Activated T-helper 1 cell treated with anti-CD3 and anti-CD28 coated beads, Interleukin-12 subunit alpha, Interleukin-12 subunit beta, Interleukin-2, Interleukin-4 antibody, amounts not matched to agents 30 ng/mL and 10 ng/mL and 1 ng/mL, durations not matched to agents 14 hours and 24 hours and 36 hours (primary cell): ENCODE measurements around the gene EIF2D. TPM values are rescaled to one million over a fixed set of nuclear protein-coding genes. Genes with fewer than 3 reads are reported as not detected.

Experiments used
- DNase-seq: peaks from one replicate; pipeline ENCODE4 v3.0.0; 2021; ENCODE audit warnings: low spot score
- H3K27ac Mint-ChIP-seq: one replicate; pipeline ENCODE4 v1.8.0; 2021; ENCODE audit warnings: mild to moderate bottlenecking, mixed read lengths
- H3K27me3 Mint-ChIP-seq: one replicate; pipeline ENCODE4 v1.8.0; 2022; ENCODE audit warnings: mild to moderate bottlenecking, moderate library complexity, mixed read lengths; ENCODE audit not compliant: insufficient read depth
- H3K36me3 Mint-ChIP-seq: one replicate; pipeline ENCODE4 v1.8.0; 2021; ENCODE audit warnings: low read depth, mixed read lengths
- H3K4me1 Mint-ChIP-seq: one replicate; pipeline ENCODE4 v1.8.0; 2021; ENCODE audit warnings: low read depth, mixed read lengths
- H3K4me3 Mint-ChIP-seq: one replicate; pipeline ENCODE4 v1.8.0; 2021; ENCODE audit warnings: mild to moderate bottlenecking, moderate library complexity, mixed read lengths
- H3K9me3 Mint-ChIP-seq: one replicate; pipeline ENCODE4 v1.8.0; 2021; ENCODE audit warnings: mixed read lengths
- intact Hi-C: fragments of 100-400 bp; cut with micrococcal nuclease; formaldehyde crosslinking; loops from one replicate; pipeline ENCODE4 v1.15.1; 2024
- total RNA-seq: library from RNA; stranded (reverse); gene quantifications from 2 replicates; pipeline ENCODE4 v1.2.3, GENCODE V29; 2022

The EIF2D gene
- total RNA-seq, 1 donor from 2014 or later = 101 TPM

GRCh38 chr1:206570529-206570928 is 41.7 kb downstream of the EIF2D start:
- no peaks in the 10 kb centered on the region for H3K27me3 Mint-ChIP-seq
- intact Hi-C loops = no loop called here
- peaks cover 69% of the 10 kb centered on the region for H3K36me3 Mint-ChIP-seq
- H3K4me3 Mint-ChIP-seq = peak overlapping the region; percentile 45
- H3K4me1 Mint-ChIP-seq = peaks cover 99% of the 10 kb centered on the region
- no peak for DNase-seq
- H3K9me3 Mint-ChIP-seq = no peaks in the 10 kb centered on the region
- H3K27ac Mint-ChIP-seq = peak overlapping the region; percentile 89

GRCh38 chr1:206569556-206569955 is 42.7 kb downstream of the EIF2D start:
- intact Hi-C loops = loop anchor here (10.0 kb wide), 1 partner anchor 825 kb away; no protein-coding TSS in a partner anchor
- peaks cover 100% of the 10 kb centered on the region for H3K4me1 Mint-ChIP-seq
- no peaks in the 10 kb centered on the region for H3K27me3 Mint-ChIP-seq
- peak overlapping the region; percentile 8 for H3K4me3 Mint-ChIP-seq
- peak overlapping the region; percentile 59 for H3K27ac Mint-ChIP-seq
- peaks cover 75% of the 10 kb centered on the region for H3K36me3 Mint-ChIP-seq
- H3K9me3 Mint-ChIP-seq = no peaks in the 10 kb centered on the region
- no peak for DNase-seq

DNA sequence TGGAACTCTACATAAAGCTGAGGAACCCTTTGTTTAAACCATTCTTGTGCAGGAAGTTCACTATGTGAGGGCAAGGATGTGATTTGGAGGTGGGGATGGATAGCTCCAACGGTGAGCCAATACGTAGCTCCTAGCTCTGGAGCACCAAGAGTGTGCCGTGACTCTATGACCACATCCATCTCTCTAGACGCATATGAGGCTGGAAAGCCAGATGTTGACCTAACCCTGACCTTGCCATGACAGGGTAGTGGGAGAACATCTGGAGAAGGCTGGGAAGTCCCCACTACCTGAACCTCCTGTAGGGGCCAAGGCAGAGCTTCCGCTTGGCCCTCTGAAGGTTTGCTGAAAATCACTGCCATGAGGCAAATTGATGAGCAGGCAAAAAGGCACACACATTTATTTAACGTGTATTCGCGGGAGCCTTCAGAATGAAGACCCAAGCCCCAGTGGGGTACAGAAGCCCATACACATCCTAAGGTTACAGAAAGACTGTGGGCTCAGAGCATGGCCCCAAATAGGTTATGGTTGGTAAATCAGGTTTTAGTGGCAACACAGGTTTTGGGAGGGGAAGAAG is 43.4 kb downstream of the EIF2D start:
- no peaks in the 10 kb centered on the region for H3K9me3 Mint-ChIP-seq
- peak overlapping the region; percentile 59 for H3K27ac Mint-ChIP-seq
- H3K27me3 Mint-ChIP-seq = no peaks in the 10 kb centered on the region
- no peak for DNase-seq
- H3K36me3 Mint-ChIP-seq = peaks cover 77% of the 10 kb centered on the region
- H3K4me1 Mint-ChIP-seq = peaks cover 100% of the 10 kb centered on the region
- peak overlapping the region; percentile 57 for H3K4me3 Mint-ChIP-seq
- intact Hi-C loops = loop anchor here (10.0 kb wide), 1 partner anchor 824 kb away; no protein-coding TSS in a partner anchor

DNA sequence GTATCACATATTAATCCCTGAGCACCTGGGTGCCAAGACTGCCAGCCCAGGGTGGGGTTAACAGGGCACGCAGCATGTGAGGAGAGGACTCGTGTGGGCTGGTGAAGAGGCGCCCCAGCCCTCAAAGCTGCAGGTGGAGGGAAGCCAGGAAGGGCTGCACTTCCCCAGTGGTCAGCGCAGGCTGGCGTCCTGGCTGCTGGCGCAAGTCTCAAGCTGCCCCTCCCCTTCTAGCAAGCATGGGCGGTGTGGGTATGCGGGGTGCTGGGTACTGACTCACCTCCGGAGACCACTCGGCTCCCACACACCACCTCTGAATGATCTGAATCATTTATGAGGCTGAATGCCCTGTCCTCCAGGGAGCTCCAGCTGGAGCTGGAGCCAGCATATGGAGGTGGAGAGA is 44.0 kb downstream of the EIF2D start:
- intact Hi-C loops = loop anchor here (10.0 kb wide), 1 partner anchor 823 kb away; no protein-coding TSS in a partner anchor
- Mint-ChIP-seq H3K4me3 (peak overlapping the region; percentile 78), H3K4me1 (peaks cover 100% of the 10 kb centered on the region), H3K27ac (peak overlapping the region; percentile 83), H3K36me3 (peaks cover 77% of the 10 kb centered on the region), H3K27me3 (no peaks in the 10 kb centered on the region), H3K9me3 (no peaks in the 10 kb centered on the region)
- DNase-seq = no peak

GRCh38 chr1:206566999-206567398 is 45.3 kb downstream of the EIF2D start:
- peaks cover 2% of the 10 kb centered on the region for H3K27me3 Mint-ChIP-seq
- peaks cover 79% of the 10 kb centered on the region for H3K36me3 Mint-ChIP-seq
- H3K9me3 Mint-ChIP-seq = no peaks in the 10 kb centered on the region
- H3K4me3 Mint-ChIP-seq = peak overlapping the region; percentile 78
- intact Hi-C loops = loop anchor here (1.0 to 10.0 kb wide), 2 partner anchors 8 to 822 kb away; no protein-coding TSS in a partner anchor
- no peak for DNase-seq
- H3K4me1 Mint-ChIP-seq = peaks cover 100% of the 10 kb centered on the region
- H3K27ac Mint-ChIP-seq = peak overlapping the region; percentile 91

- H3K27ac Mint-ChIP-seq = peak overlapping the region; percentile 91
- peak overlapping the region; percentile 78 for H3K4me3 Mint-ChIP-seq
- H3K4me1 Mint-ChIP-seq = peaks cover 100% of the 10 kb centered on the region
- H3K9me3 Mint-ChIP-seq = no peaks in the 10 kb centered on the region
- DNase-seq = no peak
- peaks cover 80% of the 10 kb centered on the region for H3K36me3 Mint-ChIP-seq
- H3K27me3 Mint-ChIP-seq = peaks cover 2% of the 10 kb centered on the region
- intact Hi-C loops = loop anchor here (1.0 to 10.0 kb wide), 2 partner anchors 9 to 821 kb away; no protein-coding TSS in a partner anchor
Measured at GRCh38 chr1:206565995-206566394, 46.3 kb downstream of the EIF2D start.

DNA sequence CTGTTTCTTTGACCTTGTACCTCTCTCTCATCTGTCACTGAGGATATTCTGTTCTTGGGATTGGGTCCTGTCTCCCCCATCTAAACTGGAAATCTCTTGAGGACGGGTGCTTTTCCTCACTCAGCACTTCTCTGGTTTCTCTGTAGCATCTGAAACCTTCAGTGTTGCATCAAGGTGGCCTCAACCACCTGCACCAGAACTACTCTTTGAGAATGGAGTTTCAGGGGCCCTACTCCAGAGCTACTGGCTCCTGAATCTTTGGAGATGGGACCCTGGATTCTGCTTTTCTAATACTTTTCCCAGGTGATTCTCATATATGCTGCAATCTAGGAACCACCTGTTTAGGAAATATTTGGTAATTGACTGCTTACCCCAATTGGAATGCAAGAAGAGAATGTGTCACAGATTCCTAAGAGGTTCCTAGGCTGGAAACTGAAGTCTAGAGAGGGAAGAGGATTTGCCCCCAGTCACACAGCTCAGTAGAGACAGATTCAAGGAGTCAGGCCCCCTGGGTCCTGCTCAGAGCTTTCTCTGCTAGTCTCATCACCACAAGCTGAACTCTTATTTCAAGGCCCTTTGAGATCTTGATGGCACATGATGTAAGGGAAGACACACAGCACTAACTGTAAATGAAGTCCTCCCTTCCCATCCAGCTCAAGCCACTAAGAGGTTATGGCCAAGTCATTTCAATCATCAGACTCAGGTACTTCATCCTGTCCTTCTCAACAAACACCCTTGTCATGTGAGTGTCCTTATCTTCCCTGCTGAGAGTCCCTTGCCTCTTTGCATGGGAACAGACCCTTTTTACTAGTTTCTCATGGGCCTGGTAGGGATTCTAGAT is 48.7 kb downstream of the EIF2D start:
- Mint-ChIP-seq H3K4me3 (peak overlapping the region; percentile 78), H3K36me3 (peaks cover 89% of the 10 kb centered on the region), H3K27me3 (peaks cover 2% of the 10 kb centered on the region), H3K9me3 (no peaks in the 10 kb centered on the region), H3K27ac (peak overlapping the region; percentile 91), H3K4me1 (peaks cover 93% of the 10 kb centered on the region)
- intact Hi-C loops = loop anchor here (2.0 to 10.0 kb wide), 2 partner anchors 15 to 819 kb away; no protein-coding TSS in a partner anchor
- DNase-seq = no peak

DNA sequence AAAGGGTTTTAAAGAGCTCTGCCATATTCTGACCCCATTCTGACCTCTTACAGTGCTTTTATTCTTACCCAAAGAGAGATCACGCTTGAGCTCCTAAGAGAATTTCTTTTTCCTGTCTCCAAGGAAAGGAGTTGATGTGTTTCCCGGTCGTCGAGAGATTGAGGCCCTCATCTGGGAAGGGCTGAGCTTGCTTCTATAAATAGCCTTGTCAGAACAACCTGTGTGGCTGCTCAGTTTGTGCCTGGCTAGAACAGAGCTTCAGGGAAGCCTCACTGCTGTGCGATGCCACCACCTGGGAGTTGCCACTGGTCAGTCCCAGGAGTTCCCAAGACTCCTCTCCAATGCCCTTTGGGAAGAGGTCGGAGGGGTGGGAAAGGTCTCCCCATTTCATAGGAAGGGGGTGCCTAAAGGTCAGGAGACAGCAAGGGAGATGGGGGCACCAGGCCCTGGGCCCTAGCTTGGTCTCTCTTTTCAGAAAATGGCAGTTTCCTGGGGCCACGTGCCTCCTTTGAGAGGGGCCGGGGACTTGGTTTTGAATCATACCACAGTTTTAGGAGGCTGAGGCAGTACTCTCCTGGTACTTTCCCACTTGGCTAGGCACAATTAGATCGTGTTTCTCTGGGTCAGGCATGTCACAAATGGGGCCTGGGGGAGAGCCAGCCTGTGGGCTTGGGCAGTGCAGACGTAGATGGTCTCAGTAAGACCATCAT is 52.1 kb downstream of the EIF2D start:
- peak overlapping the region; percentile 91 for H3K27ac Mint-ChIP-seq
- H3K27me3 Mint-ChIP-seq = peaks cover 2% of the 10 kb centered on the region
- H3K4me3 Mint-ChIP-seq = peak overlapping the region; percentile 98
- peaks cover 74% of the 10 kb centered on the region for H3K4me1 Mint-ChIP-seq
- intact Hi-C loops = loop anchor here (10.0 kb wide), 1 partner anchor 815 kb away; no protein-coding TSS in a partner anchor
- peaks cover 70% of the 10 kb centered on the region for H3K36me3 Mint-ChIP-seq
- H3K9me3 Mint-ChIP-seq = no peaks in the 10 kb centered on the region
- DNase-seq = no peak

- H3K27me3 Mint-ChIP-seq = peaks cover 2% of the 10 kb centered on the region
- H3K36me3 Mint-ChIP-seq = peaks cover 65% of the 10 kb centered on the region
Measured at GRCh38 chr1:206559672-206559995, 52.6 kb downstream of the EIF2D start.

GRCh38 chr1:206558794-206559671 is 53.2 kb downstream of the EIF2D start:
- H3K36me3 Mint-ChIP-seq = peaks cover 59% of the 10 kb centered on the region
- no peaks in the 10 kb centered on the region for H3K9me3 Mint-ChIP-seq
- H3K4me3 Mint-ChIP-seq = peak overlapping the region; percentile 98
- intact Hi-C loops = loop anchor here (5.0 to 10.0 kb wide), 3 partner anchors 33 to 1274 kb away; no protein-coding TSS in a partner anchor
- peaks cover 74% of the 10 kb centered on the region for H3K4me1 Mint-ChIP-seq
- DNase-seq = no peak
- H3K27ac Mint-ChIP-seq = peak overlapping the region; percentile 91
- H3K27me3 Mint-ChIP-seq = peaks cover 2% of the 10 kb centered on the region

More at GRCh38 chr1:206559672-206559995, 52.6 kb downstream of the EIF2D start:
- peaks cover 74% of the 10 kb centered on the region for H3K4me1 Mint-ChIP-seq
- no peaks in the 10 kb centered on the region for H3K9me3 Mint-ChIP-seq
- intact Hi-C loops = loop anchor here (5.0 to 10.0 kb wide), 3 partner anchors 33 to 1275 kb away; no protein-coding TSS in a partner anchor
- DNase-seq = no peak
- H3K27ac Mint-ChIP-seq = peak overlapping the region; percentile 91
- peak overlapping the region; percentile 98 for H3K4me3 Mint-ChIP-seq

GRCh38 chr1:206557636-206558473 is 54.4 kb downstream of the EIF2D start:
- Mint-ChIP-seq H3K27me3 (peaks cover under 1% of the 10 kb centered on the region), H3K27ac (peak overlapping the region; percentile 91), H3K4me1 (peaks cover 74% of the 10 kb centered on the region), H3K36me3 (peaks cover 47% of the 10 kb centered on the region), H3K9me3 (no peaks in the 10 kb centered on the region), H3K4me3 (peak overlapping the region; percentile 98)
- intact Hi-C loops = loop anchor here (2.0 to 10.0 kb wide), 5 partner anchors 34 to 1273 kb away; partner anchors contain the start of genes MAPKAPK2 and RASSF5
- no peak for DNase-seq
